Measurements from ENCODE around the gene KRT76. TPM values are rescaled to one million over a fixed set of nuclear protein-coding genes. Genes with fewer than 3 reads are reported as not detected.

The KRT76 gene
- total and polyA plus RNA-seq, 10 of the 15 experiments (the other 5 are each of a cell fraction or from before 2014, with no cell fraction given): not detected

DNA sequence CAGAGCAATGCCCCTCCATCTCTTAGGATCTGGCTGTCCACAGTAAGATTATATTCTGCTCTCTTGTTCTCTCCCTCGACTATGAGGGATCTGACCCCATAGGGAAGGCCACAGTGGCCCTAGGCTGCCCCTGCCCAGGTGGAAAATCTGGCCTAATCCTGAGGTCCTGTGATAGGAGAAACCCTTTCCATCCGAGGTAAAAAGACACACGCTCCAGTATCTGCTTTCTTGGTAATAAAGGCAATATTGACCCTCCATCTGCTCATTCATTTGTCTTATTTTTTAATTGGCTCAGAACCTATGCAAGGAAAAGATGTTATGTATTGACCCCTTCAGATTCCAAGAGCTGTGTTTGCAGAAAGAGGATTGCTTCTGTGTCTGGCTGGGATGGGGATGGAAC lies 9.7 kb downstream of the KRT76 start (continued):
- TF ChIP-seq USF1 (IDR thresholded peaks at IDR 0.05; ENCODE audit: borderline replicate concordance, extremely low read length, insufficient read depth, low read depth, low read length): no peak
- no peak for TF ChIP-seq REST (IDR thresholded peaks at IDR 0.05; ENCODE audit: low read depth, low read length)
- TF ChIP-seq, protein P1, sequence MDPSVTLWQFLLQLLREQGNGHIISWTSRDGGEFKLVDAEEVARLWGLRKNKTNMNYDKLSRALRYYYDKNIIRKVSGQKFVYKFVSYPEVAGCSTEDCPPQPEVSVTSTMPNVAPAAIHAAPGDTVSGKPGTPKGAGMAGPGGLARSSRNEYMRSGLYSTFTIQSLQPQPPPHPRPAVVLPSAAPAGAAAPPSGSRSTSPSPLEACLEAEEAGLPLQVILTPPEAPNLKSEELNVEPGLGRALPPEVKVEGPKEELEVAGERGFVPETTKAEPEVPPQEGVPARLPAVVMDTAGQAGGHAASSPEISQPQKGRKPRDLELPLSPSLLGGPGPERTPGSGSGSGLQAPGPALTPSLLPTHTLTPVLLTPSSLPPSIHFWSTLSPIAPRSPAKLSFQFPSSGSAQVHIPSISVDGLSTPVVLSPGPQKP (IDR thresholded peaks at IDR 0.05; ENCODE audit: low read depth, low read length): no peak
- no peak for TF ChIP-seq WRNIP1 (IDR thresholded peaks at IDR 0.05; ENCODE audit: borderline replicate concordance, low read depth, low read length)
- no peak for TF ChIP-seq EGR1 (IDR thresholded peaks at IDR 0.05; ENCODE audit: borderline replicate concordance in 1 of 2, low read depth in 2 of 2, low read length in 2 of 2)
- TF ChIP-seq ZBTB4 (CRISPR knock-in tag; IDR thresholded peaks at IDR 0.05): no peak
- TF ChIP-seq SMAD1 (IDR thresholded peaks at IDR 0.05; ENCODE audit: low read depth, partially characterized antibody): no peak

Data from GM12878 (cell line).